Subcutaneous abdominal adipose tissue (tissue), 5 donors: ENCODE measurements around the gene PEX1.

Source experiments
- H3K27ac ChIP-seq: one replicate; pipeline ENCODE4 v1.7.0; 2013; ENCODE audit warnings: low read depth, mild to moderate bottlenecking, inconsistent platforms, low read length, moderate library complexity
- H3K27me3 ChIP-seq, 5 donors: one replicate each; pipeline ENCODE4 v1.7.0; 2013; ENCODE audit warnings: low read length in 5 of 5, inconsistent platforms in 1 of 5; ENCODE audit not compliant: control insufficient read depth in 5 of 5, insufficient read depth in 4 of 5
- H3K36me3 ChIP-seq, 5 donors: one replicate each; pipeline ENCODE4 v1.7.0; 2013; ENCODE audit warnings: low read length in 5 of 5; ENCODE audit not compliant: control insufficient read depth in 5 of 5, insufficient read depth in 5 of 5
- H3K4me1 ChIP-seq, 5 donors: one replicate each; pipeline ENCODE4 v1.7.0; 2013; ENCODE audit warnings: low read length in 5 of 5, mild to moderate bottlenecking in 3 of 5, moderate library complexity in 1 of 5; ENCODE audit not compliant: control insufficient read depth in 5 of 5, insufficient read depth in 5 of 5
- H3K4me3 ChIP-seq, 5 donors: one replicate each; pipeline ENCODE4 v1.7.0; 2013; ENCODE audit warnings: low read length in 5 of 5, low read depth in 1 of 5
- H3K9ac ChIP-seq, 5 donors: one replicate each; pipeline ENCODE4 v1.7.0; 2013; ENCODE audit warnings: low read length in 5 of 5, mild to moderate bottlenecking in 4 of 5, moderate library complexity in 3 of 5
- H3K9me3 ChIP-seq, 5 donors: one replicate each; pipeline ENCODE4 v1.7.0; 2013; ENCODE audit warnings: low read length in 5 of 5; ENCODE audit not compliant: control insufficient read depth in 5 of 5
- donor health status: healthy.
- donor health status: healthy.
- donor health status: healthy.
- donor health status: healthy.
- donor health status: healthy.

PEX1 gene

GRCh38 chr7:92528188-92528957, at the start of gene PEX1, which contains the start of gene RBM48:
Gene PEX1 (minus strand): TSS chr7:92528520. CDS start chr7:92528435, 85 bp downstream.
Gene RBM48 (plus strand): TSS chr7:92528795. CDS start chr7:92528814, 19 bp downstream.
- Histone ChIP-seq H3K9ac (peak within 1 kb of the TSS; percentile 82 to 95 (median 90)), H3K27me3 (no peaks in the 10 kb centered on the region)

GRCh38 chr7:92576296-92576695, 48.0 kb upstream of the PEX1 start:
- Histone ChIP-seq H3K27me3 (no peaks in the 10 kb centered on the region), H3K9ac (no peak overlapping the region), H3K36me3 (peaks cover 53 to 77% (median 59%) of the 10 kb centered on the region in 5 donors), H3K9me3 (no peaks in the 10 kb centered on the region), H3K4me1 (peaks cover 0 to under 1% (median 0%) of the 10 kb centered on the region in 5 donors), H3K27ac (no peak overlapping the region), H3K4me3 (no peak overlapping the region)

More at GRCh38 chr7:92528188-92528957, at the start of gene PEX1, which contains the start of gene RBM48:
- peak within 1 kb of the TSS; percentile 94 for H3K27ac ChIP-seq
- peak within 1 kb of the TSS; percentile 94 to 100 (median 99) for H3K4me3 ChIP-seq
- peaks cover 22 to 28% (median 24%) of the 10 kb centered on the region in 5 donors for H3K36me3 ChIP-seq
- H3K9me3 ChIP-seq = no peaks in the 10 kb centered on the region
- H3K4me1 ChIP-seq = peaks cover 0 to 23% (median 18%) of the 10 kb centered on the region in 5 donors

GRCh38 chr7:92569137-92569536, 40.8 kb upstream of the PEX1 start:
- peaks cover 0 to 8% (median 6%) of the 10 kb centered on the region in 5 donors for H3K4me1 ChIP-seq
- H3K9me3 ChIP-seq = no peaks in the 10 kb centered on the region
- H3K4me3 ChIP-seq = no peak overlapping the region
- no peak overlapping the region for H3K27ac ChIP-seq
- peak overlapping the region in 1 of 5 donors; percentile 6 for H3K9ac ChIP-seq
- H3K27me3 ChIP-seq = no peaks in the 10 kb centered on the region
- H3K36me3 ChIP-seq = peaks cover 33 to 70% (median 48%) of the 10 kb centered on the region in 5 donors

GRCh38 chr7:92567460-92567859, 39.1 kb upstream of the PEX1 start:
- no peak overlapping the region for H3K27ac ChIP-seq
- no peaks in the 10 kb centered on the region for H3K9me3 ChIP-seq
- H3K9ac ChIP-seq = no peak overlapping the region
- H3K4me1 ChIP-seq = peaks cover 0 to 8% (median 6%) of the 10 kb centered on the region in 5 donors
- H3K27me3 ChIP-seq = no peaks in the 10 kb centered on the region
- H3K36me3 ChIP-seq = peaks cover 45 to 75% (median 51%) of the 10 kb centered on the region in 5 donors
- H3K4me3 ChIP-seq = no peak overlapping the region

- no peaks in the 10 kb centered on the region for H3K27me3 ChIP-seq
- peaks cover 37 to 70% (median 42%) of the 10 kb centered on the region in 5 donors for H3K36me3 ChIP-seq
- H3K4me1 ChIP-seq = no peaks in the 10 kb centered on the region
- no peaks in the 10 kb centered on the region for H3K9me3 ChIP-seq
- no peak overlapping the region for H3K9ac ChIP-seq
- no peak overlapping the region for H3K4me3 ChIP-seq
- no peak overlapping the region for H3K27ac ChIP-seq
Measured at GRCh38 chr7:92563345-92563744, 35.0 kb upstream of the PEX1 start.

GRCh38 chr7:92560602-92561001, 32.3 kb upstream of the PEX1 start:
- H3K9ac ChIP-seq = no peak overlapping the region
- H3K36me3 ChIP-seq = peaks cover 16 to 50% (median 31%) of the 10 kb centered on the region in 5 donors
- H3K27ac ChIP-seq = no peak overlapping the region
- H3K4me3 ChIP-seq = no peak overlapping the region
- H3K27me3 ChIP-seq = no peaks in the 10 kb centered on the region
- H3K4me1 ChIP-seq = no peaks in the 10 kb centered on the region
- no peaks in the 10 kb centered on the region for H3K9me3 ChIP-seq

GRCh38 chr7:92557808-92558362, 29.6 kb upstream of the PEX1 start:
- Histone ChIP-seq H3K27ac (no peak overlapping the region), H3K9ac (no peak overlapping the region), H3K4me3 (no peak overlapping the region), H3K36me3 (peaks cover 4 to 26% (median 17%) of the 10 kb centered on the region in 5 donors), H3K9me3 (no peaks in the 10 kb centered on the region), H3K4me1 (no peaks in the 10 kb centered on the region), H3K27me3 (no peaks in the 10 kb centered on the region)

- no peak overlapping the region for H3K27ac ChIP-seq
- H3K36me3 ChIP-seq = peaks cover 4 to 23% (median 12%) of the 10 kb centered on the region in 5 donors
- no peak overlapping the region for H3K9ac ChIP-seq
- no peaks in the 10 kb centered on the region for H3K27me3 ChIP-seq
- no peaks in the 10 kb centered on the region for H3K4me1 ChIP-seq
- H3K4me3 ChIP-seq = no peak overlapping the region
- H3K9me3 ChIP-seq = no peaks in the 10 kb centered on the region
Measured at GRCh38 chr7:92557249-92557648, 28.9 kb upstream of the PEX1 start.

GRCh38 chr7:92550194-92550593, 21.9 kb upstream of the PEX1 start:
- H3K4me3 ChIP-seq = no peak overlapping the region
- no peaks in the 10 kb centered on the region for H3K36me3 ChIP-seq
- no peak overlapping the region for H3K27ac ChIP-seq
- H3K9me3 ChIP-seq = no peaks in the 10 kb centered on the region
- H3K4me1 ChIP-seq = peaks cover 3 to 34% (median 15%) of the 10 kb centered on the region in 5 donors
- H3K27me3 ChIP-seq = no peaks in the 10 kb centered on the region
- no peak overlapping the region for H3K9ac ChIP-seq

GRCh38 chr7:92547579-92547978, 19.3 kb upstream of the PEX1 start:
- Histone ChIP-seq H3K4me3 (peak overlapping the region in 1 of 5 donors; percentile 7), H3K4me1 (peaks cover 3 to 34% (median 15%) of the 10 kb centered on the region in 5 donors)

More at GRCh38 chr7:92547579-92547978, 19.3 kb upstream of the PEX1 start:
- Histone ChIP-seq H3K9ac (no peak overlapping the region), H3K27ac (peak overlapping the region; percentile 44), H3K9me3 (no peaks in the 10 kb centered on the region), H3K27me3 (no peaks in the 10 kb centered on the region), H3K36me3 (no peaks in the 10 kb centered on the region)
